Endodermal cell (in vitro differentiated cells): ENCODE data around the gene CALHM2. TPM values are rescaled to one million over a fixed set of nuclear protein-coding genes. Genes with fewer than 3 reads are reported as not detected.

ENCODE experiments used
- DNase-seq: peaks from one replicate; pipeline ENCODE4 v3.0.0-alpha.2; 2017
- H3K27ac ChIP-seq: 2 replicates; pipeline ENCODE4 v1.5.1; 2013; ENCODE audit warnings: mild to moderate bottlenecking, low read depth, low read length, moderate library complexity
- H3K27me3 ChIP-seq: 2 replicates; pipeline ENCODE4 v1.6.1; 2013; ENCODE audit warnings: mild to moderate bottlenecking, low read length, moderate library complexity; ENCODE audit not compliant: insufficient read depth, control insufficient read depth, poor library complexity, severe bottlenecking
- H3K36me3 ChIP-seq: 2 replicates; pipeline ENCODE4 v1.7.0; 2013; ENCODE audit warnings: mild to moderate bottlenecking, low read length, moderate library complexity; ENCODE audit not compliant: control insufficient read depth, insufficient read depth
- H3K4me1 ChIP-seq: one replicate; pipeline ENCODE4 v1.7.0; 2013; ENCODE audit warnings: low read length; ENCODE audit not compliant: control insufficient read depth, insufficient read depth
- H3K4me3 ChIP-seq: 2 replicates; pipeline ENCODE4 v1.5.1; 2013; ENCODE audit warnings: mild to moderate bottlenecking, low read length, moderate library complexity
- H3K9ac ChIP-seq: 2 replicates; pipeline ENCODE4 v1.6.1; 2013; ENCODE audit warnings: mild to moderate bottlenecking, low read length, moderate library complexity; ENCODE audit not compliant: poor library complexity, severe bottlenecking; ENCODE audit errors: extremely low read depth
- H3K9me3 ChIP-seq: 2 replicates; pipeline ENCODE4 v1.6.1; 2013; ENCODE audit warnings: mild to moderate bottlenecking, low read length, moderate library complexity; ENCODE audit not compliant: control insufficient read depth
- H3K27ac Mint-ChIP-seq: 2 replicates; pipeline ENCODE4 v1.8.0; 2020; ENCODE audit warnings: mixed read lengths
- H3K27me3 Mint-ChIP-seq: 2 replicates; pipeline ENCODE4 v1.8.0; 2021; ENCODE audit warnings: mild to moderate bottlenecking, mixed read lengths; ENCODE audit not compliant: insufficient read depth
- H3K36me3 Mint-ChIP-seq: 2 replicates; pipeline ENCODE4 v1.8.0; 2020; ENCODE audit warnings: low read depth, mixed read lengths
- H3K4me1 Mint-ChIP-seq: 2 replicates; pipeline ENCODE4 v1.8.0; 2020; ENCODE audit warnings: mixed read lengths
- H3K4me3 Mint-ChIP-seq: 2 replicates; pipeline ENCODE4 v1.8.0; 2020; ENCODE audit warnings: mild to moderate bottlenecking, moderate library complexity, mixed read lengths
- H3K9me3 Mint-ChIP-seq: 2 replicates; pipeline ENCODE4 v1.8.0; 2020; ENCODE audit warnings: mild to moderate bottlenecking, mixed read lengths
- CTCF ChIP-seq: fragments of 200-600 bp; sonication (generic); conservative IDR thresholded peaks from 2 replicates; pipeline ENCODE4 v1.5.0; 2021; ENCODE audit warnings: antibody characterized with exemption, mild to moderate bottlenecking
- WGBS, 2 experiments: methylation state at CpG; one replicate each; pipeline versions ENCODE4 v1.1.5 to v1.1.7; 2013; ENCODE audit warnings: missing lambda C conversion rate in 2 of 2, mixed read lengths in 1 of 2; ENCODE audit not compliant: insufficient coverage in 1 of 2, insufficient read length in 1 of 2; 5-methylcytosine and 5-hydroxymethylcytosine counted together
- total RNA-seq, 2 donors: library from RNA; stranded (reverse); fragmentation: NEBNext Ultra II Directional in 1 of 2; extraction: Animal tissue kit (Norgen Biotek cat#: 25700) in 1 of 2; gene quantifications; 2 replicates in 1 of 2; 3 replicates in 1 of 2; pipeline ENCODE4 v1.2.1, GENCODE V29; 2021

Gene CALHM2
- total RNA-seq, 2 donors from 2014 or later, result 1.0 to 3.1 TPM

- H3K4me1 ChIP-seq, result no peaks in the 10 kb centered on the region
- WGBS, 2 experiments, result 96 to 100% methylated on average over 1 to 8 of the region's 8 CpGs
- no peak overlapping the region for H3K27ac ChIP-seq
- H3K9me3 ChIP-seq, result no peaks in the 10 kb centered on the region
- H3K27me3 ChIP-seq, result no peaks in the 10 kb centered on the region
- H3K36me3 ChIP-seq, result peaks cover 90% of the 10 kb centered on the region
- Mint-ChIP-seq H3K4me3 (no peak overlapping the region), H3K27me3 (no peaks in the 10 kb centered on the region), H3K27ac (no peak overlapping the region), H3K4me1 (no peaks in the 10 kb centered on the region), H3K36me3 (peaks cover 86% of the 10 kb centered on the region), H3K9me3 (no peaks in the 10 kb centered on the region)
- no peak for DNase-seq
- TF ChIP-seq CTCF, result no peak
- no peak overlapping the region for H3K4me3 ChIP-seq
- H3K9ac ChIP-seq, result no peak overlapping the region
Measured at GRCh38 chr10:103441206-103441605, 11.0 kb downstream of the CALHM2 start.

- WGBS, 2 experiments, result 87 to 98% methylated on average over 11 to 14 of the region's 14 CpGs
- no peak for TF ChIP-seq CTCF
- no peaks in the 10 kb centered on the region for H3K9me3 Mint-ChIP-seq
- Histone ChIP-seq H3K27ac (no peak overlapping the region), H3K27me3 (no peaks in the 10 kb centered on the region), H3K36me3 (peaks cover 90% of the 10 kb centered on the region), H3K9me3 (no peaks in the 10 kb centered on the region), H3K9ac (no peak overlapping the region), H3K4me3 (no peak overlapping the region), H3K4me1 (no peaks in the 10 kb centered on the region)
- no peak overlapping the region for H3K4me3 Mint-ChIP-seq
- H3K36me3 Mint-ChIP-seq, result peaks cover 86% of the 10 kb centered on the region
- no peaks in the 10 kb centered on the region for H3K27me3 Mint-ChIP-seq
- DNase-seq, result no peak
- no peaks in the 10 kb centered on the region for H3K4me1 Mint-ChIP-seq
- H3K27ac Mint-ChIP-seq, result no peak overlapping the region
Measured at GRCh38 chr10:103440416-103440815, 11.8 kb downstream of the CALHM2 start.

GRCh38 chr10:103439776-103440175 lies 12.4 kb downstream of the CALHM2 start:
- no peaks in the 10 kb centered on the region for H3K27me3 Mint-ChIP-seq
- H3K9ac ChIP-seq, result no peak overlapping the region
- no peak overlapping the region for H3K4me3 Mint-ChIP-seq
- no peaks in the 10 kb centered on the region for H3K27me3 ChIP-seq
- no peaks in the 10 kb centered on the region for H3K4me1 ChIP-seq
- no peaks in the 10 kb centered on the region for H3K9me3 ChIP-seq
- H3K27ac ChIP-seq, result no peak overlapping the region
- peaks cover 86% of the 10 kb centered on the region for H3K36me3 ChIP-seq
- TF ChIP-seq CTCF, result no peak
- H3K9me3 Mint-ChIP-seq, result no peaks in the 10 kb centered on the region
- no peak overlapping the region for H3K4me3 ChIP-seq
- H3K27ac Mint-ChIP-seq, result no peak overlapping the region
- DNase-seq, result no peak
- WGBS, 2 experiments, result 95% methylated on average over 4 of the region's 4 CpGs; no CpG with 5 or more reads in 1 of the 2 experiments
- no peaks in the 10 kb centered on the region for H3K4me1 Mint-ChIP-seq
- H3K36me3 Mint-ChIP-seq, result peaks cover 83% of the 10 kb centered on the region
